CD4-positive, alpha-beta T cell (primary cell): Measurements from ENCODE around the gene MACROD2. TPM values are rescaled to one million over a fixed set of nuclear protein-coding genes. Genes with fewer than 3 reads are reported as not detected.

Experiments
- ATAC-seq: fragments of 200-7000 bp; cut with Tn5 transposase; one replicate; pipeline ENCODE4 v1.10.0; 2022; ENCODE audit warnings: mild to moderate bottlenecking; ENCODE audit not compliant: poor library complexity
- CTCF ChIA-PET: fragments of 350-600 bp; sonication (Branson Sonifier 250); formaldehyde crosslinking; loops from one replicate; lab custom pipeline; 2021; ENCODE audit warnings: antibody characterized with exemption, inconsistent platforms; lab: Charles Lee
- POLR2A ChIA-PET: fragments of 350-600 bp; sonication (Branson Sonifier 250); formaldehyde crosslinking; loops from one replicate; lab custom pipeline; 2021; ENCODE audit warnings: antibody characterized with exemption, inconsistent platforms; lab: Charles Lee
- DNase-seq, 14 experiments: peaks; one replicate each; pipeline ENCODE4 v3.0.0-alpha.2; 2013 to 2020; ENCODE audit warnings: mixed read lengths in 2 of 14
- H3K27ac ChIP-seq, 2 donors: one replicate each; pipeline versions ENCODE4 v1.5.1 to v1.7.0; 2013; ENCODE audit warnings: low read length in 2 of 2, low read depth in 1 of 2, mild to moderate bottlenecking in 1 of 2
- H3K27me3 ChIP-seq, 2 experiments: 1 replicate in 1 of 2; 2 replicates in 1 of 2; pipeline versions ENCODE4 v1.6.1 to v1.7.0; 2013; ENCODE audit warnings: low read length in 2 of 2, control low read depth in 1 of 2, mild to moderate bottlenecking in 1 of 2, moderate library complexity in 1 of 2; ENCODE audit not compliant: insufficient read depth in 2 of 2, control insufficient read depth in 1 of 2
- H3K36me3 ChIP-seq: one replicate; pipeline ENCODE4 v1.6.1; 2013; ENCODE audit warnings: low read length, control low read depth; ENCODE audit not compliant: insufficient read depth
- H3K4me1 ChIP-seq: one replicate; pipeline ENCODE4 v1.6.1; 2013; ENCODE audit warnings: low read length, control low read depth; ENCODE audit not compliant: insufficient read depth
- H3K4me3 ChIP-seq: one replicate; pipeline ENCODE4 v1.5.1; 2013; ENCODE audit warnings: mild to moderate bottlenecking, low read length, moderate library complexity
- H3K9me3 ChIP-seq, 2 experiments: 1 replicate in 1 of 2; 2 replicates in 1 of 2; pipeline versions ENCODE4 v1.6.1 to v1.7.0; 2013; ENCODE audit warnings: low read length in 2 of 2, mild to moderate bottlenecking in 2 of 2, control low read depth in 1 of 2, moderate library complexity in 1 of 2; ENCODE audit not compliant: control insufficient read depth in 1 of 2, insufficient read depth in 1 of 2
- H3K27ac Mint-ChIP-seq: one replicate; pipeline ENCODE4 v1.8.0; 2020; ENCODE audit warnings: mixed read lengths
- H3K27me3 Mint-ChIP-seq: one replicate; pipeline ENCODE4 v1.8.0; 2021; ENCODE audit warnings: mixed read lengths
- H3K36me3 Mint-ChIP-seq: one replicate; pipeline ENCODE4 v1.8.0; 2021; ENCODE audit warnings: low read depth, mixed read lengths
- H3K4me1 Mint-ChIP-seq: one replicate; pipeline ENCODE4 v1.8.0; 2021; ENCODE audit warnings: low read depth, mixed read lengths
- H3K4me3 Mint-ChIP-seq: one replicate; pipeline ENCODE4 v1.8.0; 2020; ENCODE audit warnings: mild to moderate bottlenecking, mixed read lengths
- H3K9me3 Mint-ChIP-seq: one replicate; pipeline ENCODE4 v1.8.0; 2020; ENCODE audit warnings: mixed read lengths
- intact Hi-C, 2 experiments: fragments of 100-400 bp; cut with DNase I in 1 of 2; cut with micrococcal nuclease in 1 of 2; formaldehyde crosslinking; loops; one replicate each; pipeline versions ENCODE4 v1.15.1 to v1.9.0; 2023 to 2025; cut with DNase I, micrococcal nuclease
- total RNA-seq, 174 experiments: library from RNA in 2 of 174; stranded (reverse) in 2 of 174; gene quantifications; one replicate each; pipeline ENCODE4 v1.2.3 and lab custom pipeline; 2021 to 2026
- TF ChIP-seq, protein P1 (sequence below): fragments of 200-600 bp; IDR thresholded peaks from one replicate; pipeline ENCODE4 v1.8.0; 2022; ENCODE audit warnings: antibody characterized with exemption, mild to moderate bottlenecking

The MACROD2 gene
- total RNA-seq, 2 experiments from 2014 or later: not detected

DNA sequence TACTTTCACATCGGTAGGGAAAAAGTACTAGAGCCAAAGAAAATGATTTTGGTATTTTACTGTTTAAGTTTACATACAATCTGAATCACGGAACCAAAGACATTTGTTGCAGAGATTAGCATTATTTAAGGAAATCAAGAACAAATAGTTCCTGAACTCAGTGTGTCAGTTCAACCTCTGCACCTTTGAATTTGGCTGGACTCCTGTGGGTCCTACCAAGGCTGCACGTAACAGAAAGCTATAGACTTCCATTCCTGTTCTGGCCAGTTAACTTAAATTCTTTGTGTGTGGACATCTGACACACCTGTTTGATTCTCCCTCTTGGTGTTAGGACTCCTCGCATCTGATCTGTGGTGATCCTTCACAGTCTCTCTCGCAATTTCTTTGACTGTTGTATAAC, 69.6 kb downstream of the MACROD2 start:
- no peaks in the 10 kb centered on the region for H3K36me3 ChIP-seq
- no peaks in the 10 kb centered on the region for H3K4me1 ChIP-seq
- intact Hi-C loops: loop anchor here in 1 of 2 experiments (10.0 kb wide), 1 partner anchor 60 kb away; no protein-coding TSS in a partner anchor
- no peak overlapping the region for H3K27ac Mint-ChIP-seq
- H3K4me1 Mint-ChIP-seq: no peaks in the 10 kb centered on the region
- H3K36me3 Mint-ChIP-seq: no peaks in the 10 kb centered on the region
- no peak for ATAC-seq
- H3K27me3 ChIP-seq: no peaks in the 10 kb centered on the region
- CTCF ChIA-PET: interaction anchor here (0.9 kb wide), 1 partner anchor 19 kb away, joined by 3 read pairs; no protein-coding TSS in a partner anchor
- H3K27ac ChIP-seq: no peak overlapping the region
- POLR2A ChIA-PET: no interaction called here
- no peak overlapping the region for H3K4me3 ChIP-seq
- H3K9me3 Mint-ChIP-seq: no peaks in the 10 kb centered on the region
- H3K27me3 Mint-ChIP-seq: no peaks in the 10 kb centered on the region
- no peak overlapping the region for H3K4me3 Mint-ChIP-seq
- no peaks in the 10 kb centered on the region for H3K9me3 ChIP-seq
- TF ChIP-seq, protein P1, sequence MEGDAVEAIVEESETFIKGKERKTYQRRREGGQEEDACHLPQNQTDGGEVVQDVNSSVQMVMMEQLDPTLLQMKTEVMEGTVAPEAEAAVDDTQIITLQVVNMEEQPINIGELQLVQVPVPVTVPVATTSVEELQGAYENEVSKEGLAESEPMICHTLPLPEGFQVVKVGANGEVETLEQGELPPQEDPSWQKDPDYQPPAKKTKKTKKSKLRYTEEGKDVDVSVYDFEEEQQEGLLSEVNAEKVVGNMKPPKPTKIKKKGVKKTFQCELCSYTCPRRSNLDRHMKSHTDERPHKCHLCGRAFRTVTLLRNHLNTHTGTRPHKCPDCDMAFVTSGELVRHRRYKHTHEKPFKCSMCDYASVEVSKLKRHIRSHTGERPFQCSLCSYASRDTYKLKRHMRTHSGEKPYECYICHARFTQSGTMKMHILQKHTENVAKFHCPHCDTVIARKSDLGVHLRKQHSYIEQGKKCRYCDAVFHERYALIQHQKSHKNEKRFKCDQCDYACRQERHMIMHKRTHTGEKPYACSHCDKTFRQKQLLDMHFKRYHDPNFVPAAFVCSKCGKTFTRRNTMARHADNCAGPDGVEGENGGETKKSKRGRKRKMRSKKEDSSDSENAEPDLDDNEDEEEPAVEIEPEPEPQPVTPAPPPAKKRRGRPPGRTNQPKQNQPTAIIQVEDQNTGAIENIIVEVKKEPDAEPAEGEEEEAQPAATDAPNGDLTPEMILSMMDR: no peak
- no peak for DNase-seq

DNA sequence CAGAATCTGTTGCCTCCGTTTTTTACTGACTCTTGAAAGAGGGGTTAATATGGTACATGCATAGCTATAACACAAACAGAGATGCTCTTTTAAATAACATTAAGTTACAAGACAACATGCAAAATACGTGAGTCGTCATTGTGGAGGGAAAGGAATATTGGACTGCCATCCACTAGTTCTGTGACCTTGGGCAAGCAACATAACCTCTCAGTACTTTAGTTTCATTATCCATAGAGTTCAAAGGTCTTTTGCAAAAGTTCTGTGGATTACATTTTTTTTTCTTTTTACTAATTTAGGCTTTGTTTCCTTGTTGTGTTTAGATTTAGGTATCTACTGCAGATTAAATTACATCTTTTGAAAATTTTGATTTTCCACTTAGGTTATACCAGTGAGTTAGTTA, 70.5 kb downstream of the MACROD2 start:
- no peak overlapping the region for H3K27ac Mint-ChIP-seq
- TF ChIP-seq, protein P1: no peak
- ChIA-PET POLR2A (no interaction called here), CTCF (no interaction called here)
- H3K36me3 Mint-ChIP-seq: no peaks in the 10 kb centered on the region
- no peak overlapping the region for H3K4me3 ChIP-seq
- H3K27ac ChIP-seq: no peak overlapping the region
- no peaks in the 10 kb centered on the region for H3K9me3 Mint-ChIP-seq
- no peaks in the 10 kb centered on the region for H3K4me1 Mint-ChIP-seq
- no peaks in the 10 kb centered on the region for H3K9me3 ChIP-seq
- H3K27me3 Mint-ChIP-seq: no peaks in the 10 kb centered on the region
- no peaks in the 10 kb centered on the region for H3K27me3 ChIP-seq
- no peaks in the 10 kb centered on the region for H3K36me3 ChIP-seq
- intact Hi-C loops: loop anchor here in 1 of 2 experiments (10.0 kb wide), 1 partner anchor 61 kb away; no protein-coding TSS in a partner anchor
- H3K4me1 ChIP-seq: no peaks in the 10 kb centered on the region
- no peak overlapping the region for H3K4me3 Mint-ChIP-seq
- DNase-seq (no peak), ATAC-seq (no peak)

DNA sequence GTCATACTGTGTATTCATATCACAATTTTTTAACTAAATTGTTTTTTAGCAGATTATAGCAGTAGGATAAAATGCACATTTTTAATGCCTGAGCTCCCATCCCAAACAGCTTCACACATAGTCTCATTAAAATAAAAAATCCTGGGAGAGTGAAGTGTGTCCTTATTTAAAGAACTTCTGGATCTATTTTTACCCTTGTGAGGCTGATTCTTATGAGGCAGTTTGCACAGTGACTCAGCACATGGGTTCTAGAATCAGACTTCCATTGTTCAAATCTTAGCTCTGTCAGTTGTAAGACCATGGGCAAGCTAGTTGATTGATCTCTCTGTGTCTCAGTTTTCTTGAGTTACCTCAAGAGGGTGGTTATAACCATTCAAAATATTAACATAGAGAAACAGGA, 72.3 kb downstream of the MACROD2 start:
- no peaks in the 10 kb centered on the region for H3K27me3 Mint-ChIP-seq
- H3K4me3 Mint-ChIP-seq: no peak overlapping the region
- H3K9me3 ChIP-seq: no peaks in the 10 kb centered on the region
- H3K36me3 Mint-ChIP-seq: no peaks in the 10 kb centered on the region
- H3K27ac ChIP-seq: no peak overlapping the region
- ChIA-PET CTCF (no interaction called here), POLR2A (no interaction called here)
- no peak overlapping the region for H3K27ac Mint-ChIP-seq
- DNase-seq (no peak), ATAC-seq (no peak)
- intact Hi-C loops: loop anchor here in 1 of 2 experiments (10.0 kb wide), 1 partner anchor 63 kb away; no protein-coding TSS in a partner anchor
- no peaks in the 10 kb centered on the region for H3K36me3 ChIP-seq
- H3K4me1 Mint-ChIP-seq: no peaks in the 10 kb centered on the region
- TF ChIP-seq, protein P1: no peak
- H3K4me3 ChIP-seq: no peak overlapping the region
- no peaks in the 10 kb centered on the region for H3K27me3 ChIP-seq
- no peaks in the 10 kb centered on the region for H3K4me1 ChIP-seq
- H3K9me3 Mint-ChIP-seq: no peaks in the 10 kb centered on the region
